Measurements from ENCODE around the gene PAX8. TPM values are rescaled to one million over a fixed set of nuclear protein-coding genes. Genes with fewer than 3 reads are reported as not detected.

Gene PAX8
- total RNA-seq, 1 donor = 2.9 TPM

DNA sequence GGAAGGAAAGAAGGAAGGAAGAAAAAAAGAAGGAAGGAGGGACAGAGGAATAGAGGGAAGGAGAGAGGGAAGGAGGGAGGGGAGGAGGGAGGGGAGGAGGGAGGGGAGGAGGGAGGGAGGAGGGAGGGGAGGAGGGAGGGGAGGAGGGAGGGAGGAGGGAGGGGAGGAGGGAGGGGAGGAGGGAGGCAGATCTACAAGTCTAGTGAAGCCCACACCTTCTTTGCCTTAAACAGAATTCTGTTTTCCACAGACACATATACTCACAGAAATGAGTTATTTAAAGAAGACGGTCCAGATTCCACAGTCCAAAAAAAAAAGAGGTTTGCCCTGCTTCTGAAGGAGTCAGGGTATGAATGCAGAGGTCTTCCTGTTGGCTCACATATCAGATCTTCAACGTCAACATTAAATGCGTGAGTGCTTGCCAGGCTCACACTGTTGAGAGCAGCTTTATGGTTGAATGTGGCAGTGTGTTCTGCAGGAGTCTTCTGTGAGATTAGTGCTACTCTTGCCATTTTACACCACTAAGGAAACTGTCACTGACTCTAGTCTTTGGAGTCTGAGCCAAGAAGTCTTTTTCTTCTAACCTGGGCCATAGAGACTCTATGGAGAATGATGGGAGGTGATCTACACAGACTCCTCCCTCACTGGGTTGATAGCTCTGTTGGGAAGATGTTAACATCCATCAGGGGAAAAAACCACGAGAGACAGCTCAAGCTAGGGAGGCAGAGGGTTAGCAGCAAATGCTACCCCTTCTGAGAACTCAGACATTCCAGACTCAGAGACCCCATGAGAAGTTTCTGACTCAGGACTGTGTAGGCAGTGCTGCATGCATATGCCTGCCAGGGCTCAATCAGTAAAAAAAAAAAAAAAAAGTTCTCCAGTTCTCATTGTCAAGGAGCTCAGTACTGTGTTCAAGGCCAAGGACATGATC, 23.3 kb downstream of the PAX8 start:
- Histone ChIP-seq H3K9me3 (ENCODE audit: low read depth, low read length) (no peaks in the 10 kb centered on the region), H3K36me3 (ENCODE audit: insufficient read depth, low read length) (no peaks in the 10 kb centered on the region), H3K4me3 (ENCODE audit: insufficient read depth, low read length) (no peak overlapping the region), H3K4me1 (ENCODE audit: insufficient read depth, low read length) (peaks cover 6% of the 10 kb centered on the region), H3K4me2 (ENCODE audit: insufficient read depth, low read length) (no peak overlapping the region), H4K20me1 (ENCODE audit: insufficient read depth, low read length) (no peaks in the 10 kb centered on the region), H3K79me2 (ENCODE audit: insufficient read depth, low read length) (no peaks in the 10 kb centered on the region), H3K27ac (ENCODE audit: low read depth, low read length) (no peak overlapping the region), H2AFZ (ENCODE audit: low read length) (no peak overlapping the region), H3K27me3 (ENCODE audit: insufficient read depth, low read length) (peaks cover 5% of the 10 kb centered on the region)
- no peak for DNase-seq (ENCODE audit: insufficient read length, low spot score, missing footprints)
- TF ChIP-seq, protein P1, sequence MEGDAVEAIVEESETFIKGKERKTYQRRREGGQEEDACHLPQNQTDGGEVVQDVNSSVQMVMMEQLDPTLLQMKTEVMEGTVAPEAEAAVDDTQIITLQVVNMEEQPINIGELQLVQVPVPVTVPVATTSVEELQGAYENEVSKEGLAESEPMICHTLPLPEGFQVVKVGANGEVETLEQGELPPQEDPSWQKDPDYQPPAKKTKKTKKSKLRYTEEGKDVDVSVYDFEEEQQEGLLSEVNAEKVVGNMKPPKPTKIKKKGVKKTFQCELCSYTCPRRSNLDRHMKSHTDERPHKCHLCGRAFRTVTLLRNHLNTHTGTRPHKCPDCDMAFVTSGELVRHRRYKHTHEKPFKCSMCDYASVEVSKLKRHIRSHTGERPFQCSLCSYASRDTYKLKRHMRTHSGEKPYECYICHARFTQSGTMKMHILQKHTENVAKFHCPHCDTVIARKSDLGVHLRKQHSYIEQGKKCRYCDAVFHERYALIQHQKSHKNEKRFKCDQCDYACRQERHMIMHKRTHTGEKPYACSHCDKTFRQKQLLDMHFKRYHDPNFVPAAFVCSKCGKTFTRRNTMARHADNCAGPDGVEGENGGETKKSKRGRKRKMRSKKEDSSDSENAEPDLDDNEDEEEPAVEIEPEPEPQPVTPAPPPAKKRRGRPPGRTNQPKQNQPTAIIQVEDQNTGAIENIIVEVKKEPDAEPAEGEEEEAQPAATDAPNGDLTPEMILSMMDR (IDR thresholded peaks at IDR 0.05; ENCODE audit: extremely low read depth, low read depth, low read length) = no peak

DNA sequence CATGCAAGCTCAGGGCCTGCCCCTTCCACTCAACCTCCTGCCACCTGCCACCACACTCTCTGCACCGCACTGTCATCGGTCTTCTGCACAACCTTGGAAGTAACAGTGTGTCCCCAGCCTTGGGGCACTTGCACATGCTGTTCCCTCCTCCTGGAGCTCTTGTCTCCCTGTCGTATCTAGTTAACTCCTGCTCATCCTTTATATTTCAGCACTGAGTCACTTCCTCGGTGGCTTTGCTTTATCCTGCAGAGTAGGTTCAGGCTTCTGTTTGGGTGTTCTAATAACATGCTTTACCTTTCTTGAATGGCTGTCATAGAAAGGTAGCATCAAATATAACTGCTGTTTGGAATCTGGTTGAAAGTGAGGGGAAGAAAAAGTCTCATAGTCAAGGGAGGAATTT, 25.3 kb downstream of the PAX8 start:
- H3K4me1 ChIP-seq (ENCODE audit: insufficient read depth, low read length) = peaks cover 6% of the 10 kb centered on the region

DNA sequence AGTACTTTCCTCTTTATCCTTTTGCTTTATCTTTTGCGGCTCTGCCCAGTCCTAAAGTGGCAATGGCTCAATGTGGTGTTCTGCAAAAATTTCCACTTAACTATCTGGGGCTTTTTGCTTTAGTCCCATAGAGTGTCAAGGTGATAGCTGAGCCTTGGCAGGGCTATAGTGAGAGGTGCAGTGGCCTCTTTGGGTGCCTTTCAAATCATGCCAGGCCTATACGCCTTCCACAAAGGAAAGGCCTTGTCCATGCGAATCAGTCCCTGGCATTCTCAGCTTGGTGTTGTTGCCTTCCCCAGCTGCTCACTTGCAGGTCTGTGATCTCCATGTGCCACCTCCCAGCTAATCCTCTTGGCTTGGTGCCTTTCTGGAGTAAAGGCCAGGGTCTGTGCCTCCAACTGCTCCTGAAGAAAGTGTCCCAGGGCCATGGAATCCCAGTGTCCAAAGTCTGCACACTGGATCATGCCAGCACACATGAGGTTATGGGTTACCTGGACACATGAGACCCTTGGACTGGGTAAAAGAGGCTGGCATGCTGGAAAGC, 26.6 kb downstream of the PAX8 start:
- Histone ChIP-seq H3K36me3 (ENCODE audit: insufficient read depth, low read length) (no peaks in the 10 kb centered on the region), H3K79me2 (ENCODE audit: insufficient read depth, low read length) (no peaks in the 10 kb centered on the region), H4K20me1 (ENCODE audit: insufficient read depth, low read length) (no peaks in the 10 kb centered on the region), H3K4me3 (ENCODE audit: insufficient read depth, low read length) (no peak overlapping the region), H3K27me3 (ENCODE audit: insufficient read depth, low read length) (no peaks in the 10 kb centered on the region), H3K9me3 (ENCODE audit: low read depth, low read length) (no peaks in the 10 kb centered on the region), H3K4me2 (ENCODE audit: insufficient read depth, low read length) (no peak overlapping the region), H3K4me1 (ENCODE audit: insufficient read depth, low read length) (peaks cover 6% of the 10 kb centered on the region), H2AFZ (ENCODE audit: low read length) (no peak overlapping the region), H3K27ac (ENCODE audit: low read depth, low read length) (no peak overlapping the region)
- DNase-seq (ENCODE audit: insufficient read length, low spot score, missing footprints) = no peak
- TF ChIP-seq, protein P1 (IDR thresholded peaks at IDR 0.05; ENCODE audit: extremely low read depth, low read depth, low read length) = no peak

More for the DNA sequence above, 25.3 kb downstream of the PAX8 start:
- TF ChIP-seq, protein P1 (IDR thresholded peaks at IDR 0.05; ENCODE audit: extremely low read depth, low read depth, low read length) = no peak
- no peak overlapping the region for H3K4me2 ChIP-seq (ENCODE audit: insufficient read depth, low read length)
- DNase-seq (ENCODE audit: insufficient read length, low spot score, missing footprints) = no peak
- no peaks in the 10 kb centered on the region for H3K9me3 ChIP-seq (ENCODE audit: low read depth, low read length)
- H3K4me3 ChIP-seq (ENCODE audit: insufficient read depth, low read length) = no peak overlapping the region
- H3K27ac ChIP-seq (ENCODE audit: low read depth, low read length) = no peak overlapping the region
- H3K27me3 ChIP-seq (ENCODE audit: insufficient read depth, low read length) = no peaks in the 10 kb centered on the region
- H3K79me2 ChIP-seq (ENCODE audit: insufficient read depth, low read length) = no peaks in the 10 kb centered on the region
- no peaks in the 10 kb centered on the region for H3K36me3 ChIP-seq (ENCODE audit: insufficient read depth, low read length)
- no peak overlapping the region for H2AFZ ChIP-seq (ENCODE audit: low read length)
- no peaks in the 10 kb centered on the region for H4K20me1 ChIP-seq (ENCODE audit: insufficient read depth, low read length)

DNA sequence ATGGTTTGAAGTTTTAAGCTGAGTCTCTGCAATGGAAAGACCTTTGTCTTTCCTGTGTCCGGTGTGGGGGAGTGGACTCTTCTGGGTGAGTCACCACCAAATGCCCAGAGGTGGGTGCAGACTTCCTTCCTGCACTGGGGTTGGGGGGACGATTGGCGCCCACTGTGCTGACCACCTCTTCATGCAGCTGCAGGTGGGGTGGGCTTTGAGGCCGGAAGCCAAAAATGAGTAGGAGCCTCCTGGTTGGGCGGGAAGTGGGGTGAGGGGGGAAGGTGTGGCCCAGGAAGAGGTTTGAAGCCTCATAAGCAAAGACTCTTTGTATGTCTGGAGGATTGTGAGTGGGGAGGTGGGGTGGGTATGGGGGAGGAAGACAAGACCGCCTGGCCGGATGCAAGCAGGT, 27.6 kb downstream of the PAX8 start:
- H3K9me3 ChIP-seq (ENCODE audit: low read depth, low read length) = no peaks in the 10 kb centered on the region
- no peaks in the 10 kb centered on the region for H3K27me3 ChIP-seq (ENCODE audit: insufficient read depth, low read length)
- TF ChIP-seq, protein P1 (IDR thresholded peaks at IDR 0.05; ENCODE audit: extremely low read depth, low read depth, low read length) = no peak
- no peak overlapping the region for H3K4me3 ChIP-seq (ENCODE audit: insufficient read depth, low read length)
- no peaks in the 10 kb centered on the region for H3K79me2 ChIP-seq (ENCODE audit: insufficient read depth, low read length)
- no peaks in the 10 kb centered on the region for H3K36me3 ChIP-seq (ENCODE audit: insufficient read depth, low read length)
- no peak overlapping the region for H3K4me2 ChIP-seq (ENCODE audit: insufficient read depth, low read length)
- peaks cover 6% of the 10 kb centered on the region for H3K4me1 ChIP-seq (ENCODE audit: insufficient read depth, low read length)
- no peak overlapping the region for H3K27ac ChIP-seq (ENCODE audit: low read depth, low read length)
- H4K20me1 ChIP-seq (ENCODE audit: insufficient read depth, low read length) = no peaks in the 10 kb centered on the region
- no peak for DNase-seq (ENCODE audit: insufficient read length, low spot score, missing footprints)
- H2AFZ ChIP-seq (ENCODE audit: low read length) = no peak overlapping the region

Data from osteoblast (primary cell).